DMS153 treated with DMSO at 0.1 percent for 48 hours (cell line): ENCODE results near the gene PAFAH1B2.
"Not testable (repeated sequence)": the region's sequence is repeated elsewhere in the genome, so short reads cannot be mapped to it uniquely, and the experiment has no call there.

Experiments used
- DNase-seq: peaks from one replicate; lab custom pipeline; 2025; ENCODE audit not compliant: unreplicated experiment; lab: John Stamatoyannopoulos, UW

The PAFAH1B2 gene

GRCh38 chr11:117127171-117127901, 16.8 kb upstream of the PAFAH1B2 start:
- peak; percentile 10 for DNase-seq

- DNase-seq: no peak
These were observed 15.8 kb upstream of the PAFAH1B2 start for GRCh38 chr11:117128289-117128688.

- not testable (repeated sequence) for DNase-seq
These were observed 13.7 kb upstream of the PAFAH1B2 start for GRCh38 chr11:117130396-117130795.

DNA sequence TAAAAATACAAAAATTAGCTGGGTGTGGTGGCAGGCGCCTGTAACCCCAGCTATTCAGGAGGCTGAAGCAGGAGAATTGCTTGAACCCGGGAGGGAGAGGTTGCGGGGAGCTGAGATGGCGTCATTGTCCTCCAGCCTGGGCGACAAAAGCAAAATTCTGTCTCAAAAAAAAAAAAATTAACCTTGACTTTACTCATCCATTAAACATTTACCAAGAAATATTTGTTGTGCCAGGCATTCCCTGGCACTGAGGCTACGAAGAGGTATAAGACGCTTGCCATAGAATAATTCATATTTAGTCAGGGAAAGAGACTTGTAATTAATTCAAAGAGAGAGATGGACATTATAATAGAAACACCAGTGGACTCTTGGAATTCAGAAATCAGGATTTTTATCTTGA, 13.2 kb upstream of the PAFAH1B2 start:
- DNase-seq: no peak

- no peak for DNase-seq
These were observed 9.7 kb upstream of the PAFAH1B2 start for GRCh38 chr11:117134431-117134830.

GRCh38 chr11:117134979-117135378, 9.1 kb upstream of the PAFAH1B2 start:
- DNase-seq: not testable (repeated sequence)

DNA sequence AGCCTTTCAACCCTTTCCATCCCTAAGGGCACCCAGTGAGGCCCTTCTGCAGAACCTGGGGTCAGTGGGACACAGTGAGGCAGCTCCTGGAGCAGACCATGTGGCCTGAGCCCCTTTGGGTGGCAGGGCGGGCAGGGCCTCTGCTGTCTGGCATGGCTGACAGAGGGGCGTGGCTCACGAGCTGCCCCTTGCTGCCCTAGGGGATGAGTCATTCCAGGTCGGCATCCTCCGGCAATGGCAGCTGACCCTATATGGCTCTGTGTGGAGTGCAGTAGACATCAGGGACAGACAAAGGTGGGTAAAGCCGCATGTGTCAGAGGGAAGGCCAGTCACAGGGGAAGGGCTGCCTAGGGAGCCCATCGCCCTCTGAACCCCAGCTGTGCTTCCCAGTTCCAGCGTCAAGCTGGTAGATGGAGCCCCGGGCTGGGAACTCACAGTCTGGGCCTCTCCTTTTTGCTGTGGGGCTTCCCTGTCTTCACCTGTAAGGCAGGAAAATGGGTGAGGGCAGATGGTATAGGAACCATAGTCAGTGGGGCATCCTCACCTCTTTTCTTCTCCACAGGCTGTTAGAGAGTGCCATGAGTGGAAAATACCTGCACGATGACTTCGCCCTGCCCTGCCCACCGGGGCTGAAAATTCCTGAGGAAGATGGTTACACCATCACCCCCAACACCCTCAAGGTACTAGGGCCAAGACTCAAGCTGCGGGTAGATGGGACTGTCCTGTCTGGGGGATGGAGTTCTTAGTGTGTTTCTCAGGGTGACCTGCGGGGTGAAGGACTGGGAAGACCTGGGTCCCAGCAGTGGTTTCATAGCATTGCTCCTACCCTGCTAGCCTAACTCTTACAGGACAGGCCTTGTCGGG, 6.6 kb upstream of the PAFAH1B2 start:
- not testable (repeated sequence) for DNase-seq

GRCh38 chr11:117143390-117143789, 697 bp upstream of the PAFAH1B2 start:
- peak; percentile 16 for DNase-seq

DNA sequence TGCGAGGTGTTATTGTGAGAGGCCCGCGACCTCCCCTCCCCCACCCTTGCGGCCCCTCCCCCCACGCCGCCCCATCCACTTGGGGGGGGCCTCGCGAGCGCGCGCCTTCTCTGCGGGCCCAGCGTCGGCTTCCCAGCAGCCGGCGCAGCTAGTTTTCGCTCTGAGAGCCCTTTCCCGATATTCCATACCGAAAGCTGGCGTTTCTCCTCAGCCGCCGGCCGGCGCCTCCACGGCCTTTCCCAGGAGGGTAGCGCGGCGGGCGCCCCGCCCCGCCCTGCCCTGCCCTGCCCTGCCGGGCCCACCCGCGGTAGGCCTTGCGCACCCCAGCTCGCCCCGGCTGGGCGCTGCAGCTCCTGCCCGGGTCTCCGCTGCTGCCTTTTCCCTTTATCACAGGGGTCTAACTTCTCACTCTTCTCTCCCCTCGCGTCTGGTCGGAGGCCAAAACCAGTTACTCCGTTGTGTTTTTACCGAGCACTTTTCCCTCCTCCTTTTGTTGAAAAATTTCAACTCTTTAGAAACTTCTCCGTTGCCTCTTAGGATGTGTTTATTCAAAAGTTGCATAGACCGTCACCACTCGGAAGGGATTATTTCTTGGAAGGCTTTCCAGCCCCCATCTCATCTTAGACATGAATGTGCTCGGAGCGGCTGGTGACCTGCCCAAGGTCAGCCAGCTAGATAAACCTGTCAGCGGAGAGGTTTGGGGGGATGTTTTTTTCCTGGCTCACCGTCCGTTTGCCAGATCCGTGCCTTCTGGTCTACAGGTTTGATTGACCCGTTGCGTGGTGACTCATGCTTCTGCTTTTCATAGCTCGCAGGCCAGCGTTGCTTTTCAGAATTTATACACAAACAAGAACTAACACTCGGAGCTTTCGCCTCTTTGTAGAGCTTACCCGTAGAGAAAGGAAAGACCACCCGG, 648 bp downstream of the PAFAH1B2 start:
- DNase-seq: no peak

- DNase-seq: no peak
These were observed 1.3 kb downstream of the PAFAH1B2 start for GRCh38 chr11:117145393-117145761.

DNA sequence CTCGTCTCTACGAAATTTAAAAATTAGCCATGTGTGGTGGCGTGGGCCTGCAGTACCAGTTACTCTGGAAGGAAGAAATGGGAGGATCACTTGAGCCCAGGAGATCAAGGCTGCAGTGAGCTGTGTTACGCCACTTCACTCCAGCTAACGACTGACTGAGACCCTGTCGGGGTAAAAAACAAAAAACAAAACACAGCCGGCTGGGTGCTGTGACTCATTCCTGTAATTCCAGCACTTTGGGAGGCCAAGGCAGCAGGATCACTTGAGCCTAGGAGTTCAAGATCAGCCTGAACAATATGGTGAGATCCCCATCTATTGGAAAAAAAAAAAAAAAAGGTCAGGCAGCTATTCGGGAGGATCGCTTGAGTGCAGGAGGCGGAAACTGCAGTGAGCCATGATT, 2.4 kb downstream of the PAFAH1B2 start:
- DNase-seq: no peak

- DNase-seq: no peak
These were observed 8.0 kb downstream of the PAFAH1B2 start for GRCh38 chr11:117152066-117152465.

- no peak for DNase-seq
These were observed 10.4 kb downstream of the PAFAH1B2 start for GRCh38 chr11:117154468-117154867.

- DNase-seq: no peak
These were observed 13.4 kb downstream of the PAFAH1B2 start for GRCh38 chr11:117157507-117157906.

GRCh38 chr11:117159892-117160291, 15.8 kb downstream of the PAFAH1B2 start:
- no peak for DNase-seq

- no peak for DNase-seq
These were observed 16.7 kb downstream of the PAFAH1B2 start for GRCh38 chr11:117160826-117161225.

DNA sequence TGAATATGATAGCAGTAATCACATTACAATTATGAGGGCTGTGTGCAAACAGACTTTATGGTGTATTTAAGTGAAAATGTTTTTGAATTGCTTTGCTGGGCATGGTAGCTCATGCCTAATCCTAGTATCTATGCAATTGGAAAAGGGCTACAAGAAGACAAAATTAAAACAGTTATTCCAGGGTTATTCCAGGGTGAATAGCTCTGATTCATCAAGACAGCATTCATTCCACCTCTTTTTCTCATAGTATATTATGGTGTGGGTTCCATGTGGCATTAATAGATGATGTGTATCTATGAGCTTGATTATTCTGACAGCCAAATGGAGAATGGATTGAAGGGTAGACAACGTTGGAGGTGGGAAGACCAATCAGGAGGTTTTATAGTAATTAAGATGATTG, 22.4 kb downstream of the PAFAH1B2 start:
- DNase-seq: no peak

DNA sequence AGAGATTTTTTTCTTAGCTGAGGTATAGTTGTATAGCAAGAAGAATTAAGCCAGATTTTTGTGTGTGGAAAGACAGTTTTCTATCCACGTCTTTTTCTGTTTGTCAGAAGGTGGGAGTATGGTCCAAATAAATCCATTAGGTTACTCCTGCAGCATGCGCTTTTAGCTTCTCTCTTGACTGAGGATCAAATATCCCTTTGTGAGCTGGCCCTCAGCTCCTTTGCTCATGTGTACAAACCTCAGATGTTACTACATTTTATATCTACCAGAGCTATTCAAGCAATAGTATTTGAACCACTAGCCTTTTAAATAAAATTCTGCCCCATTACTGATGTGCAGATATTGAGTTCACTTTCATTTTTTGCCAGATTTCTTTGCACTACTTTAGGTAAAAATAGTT, 25.6 kb downstream of the PAFAH1B2 start:
- no peak for DNase-seq

- DNase-seq: no peak
These were observed 26.1 kb downstream of the PAFAH1B2 start for GRCh38 chr11:117170210-117170609.

- no peak for DNase-seq
These were observed 26.9 kb downstream of the PAFAH1B2 start for GRCh38 chr11:117171007-117171403.

- DNase-seq: no peak
These were observed 27.4 kb downstream of the PAFAH1B2 start for GRCh38 chr11:117171404-117172061.
